Lung (tissue), 16 donors: ENCODE data around the gene PYM1. TPM values are rescaled to one million over a fixed set of nuclear protein-coding genes. Genes with fewer than 3 reads are reported as not detected.
A peak's percentile ranks its signal among the peaks of the same experiment; 100 is the strongest.

Experiments used
- ATAC-seq: fragments of 200-7000 bp; cut with Tn5 transposase; one replicate; pipeline ENCODE4 v1.9.1; 2020; ENCODE audit warnings: moderate number of reproducible peaks; ENCODE audit not compliant: insufficient read depth, low FRiP score
- DNase-seq, 3 donors: peaks; one replicate each; pipeline ENCODE4 v3.0.0-alpha.2; 2013 to 2017
- H3K27ac ChIP-seq, 2 donors: one replicate each; pipeline ENCODE4 v1.5.1; 2013; ENCODE audit warnings: mild to moderate bottlenecking in 2 of 2, moderate library complexity in 2 of 2, control low read depth in 1 of 2, inconsistent platforms in 1 of 2, low read depth in 1 of 2, low read length in 1 of 2
- H3K27me3 ChIP-seq, 3 donors: one replicate each; pipeline ENCODE4 v1.5.1; 2013; ENCODE audit warnings: low read length in 2 of 3; ENCODE audit not compliant: control insufficient read depth in 3 of 3, insufficient read depth in 3 of 3
- H3K36me3 ChIP-seq, 4 donors: one replicate each; pipeline ENCODE4 v1.5.1; 2013; ENCODE audit warnings: low read length in 4 of 4, mild to moderate bottlenecking in 1 of 4, moderate library complexity in 1 of 4; ENCODE audit not compliant: control insufficient read depth in 4 of 4, insufficient read depth in 4 of 4
- H3K4me1 ChIP-seq, 5 donors: one replicate each; pipeline ENCODE4 v1.5.1; 2013; ENCODE audit warnings: low read length in 5 of 5, mild to moderate bottlenecking in 2 of 5, moderate library complexity in 1 of 5; ENCODE audit not compliant: control insufficient read depth in 5 of 5, insufficient read depth in 5 of 5
- H3K4me3 ChIP-seq: one replicate; pipeline ENCODE4 v1.5.1; 2013; ENCODE audit warnings: mild to moderate bottlenecking, control low read depth, moderate library complexity
- H3K9ac ChIP-seq, 2 donors: one replicate each; pipeline ENCODE4 v1.5.1; 2013; ENCODE audit warnings: low read length in 2 of 2, control low read depth in 1 of 2; ENCODE audit not compliant: insufficient read depth in 1 of 2
- H3K9me3 ChIP-seq, 4 donors: one replicate each; pipeline ENCODE4 v1.5.1; 2013; ENCODE audit warnings: low read length in 3 of 4, mild to moderate bottlenecking in 1 of 4, moderate library complexity in 1 of 4; ENCODE audit not compliant: control insufficient read depth in 4 of 4, insufficient read depth in 3 of 4
- CTCF ChIP-seq: IDR thresholded peaks from 2 replicates; pipeline ENCODE4 v1.5.1; 2012; ENCODE audit warnings: mild to moderate bottlenecking; ENCODE audit errors: control extremely low read depth, extremely low read depth
- WGBS, 2 donors: extraction: QIAGEN DNeasy Blood & Tissue Kit; methylation state at CpG; one replicate each; pipeline ENCODE4 v1.1.7; 2013; 5-methylcytosine and 5-hydroxymethylcytosine counted together
- long read RNA-seq, 5 donors: transcript quantifications; one replicate each; lab custom pipeline, GENCODE V29; 2026
- polyA plus RNA-seq, 2 donors: library from polyadenylated mRNA; stranded (reverse); fragments of 200-250 nt; gene quantifications; one replicate each; pipeline ENCODE4 v1.2.1, GENCODE V29; 2013
- total RNA-seq, 2 donors: library from RNA; depleted of rRNA in 1 of 2; stranded (reverse); fragments of >200 nt in 1 of 2; gene quantifications; one replicate each; pipeline ENCODE4 v1.2.1, GENCODE V29; 2014 to 2021
- donor health status: control.
- donor health status: control.
- donor health status: Bipolar disorder and iron deficiency.
- donor health status: healthy.
- donor health status: DM: yes; HTN: yes; CAD: no.

PYM1 gene
- total RNA-seq (10 to 100 TPM; 32.0 to 32.3 TPM), polyA plus RNA-seq (10 to 100 TPM; 37.7 to 44.9 TPM)
- long read RNA-seq, donor 1, transcript PYM1-202 (3 exons, 1,073 nt), result major isoform, 8 of 16 reads
- long read RNA-seq, donor 1, transcript PYM1-203 (3 exons, 1,226 nt), result minor isoform, 6 of 16 reads
- long read RNA-seq, donor 1, partial matches to known transcripts, result 0 of 16 reads
- long read RNA-seq, donor 1, other reads (novel, unspliced or antisense), result 0 of 16 reads
- long read RNA-seq, donor 2, partial matches to known transcripts, result 0 of 3 reads
- long read RNA-seq, donor 2, other reads (novel, unspliced or antisense), result 0 of 3 reads
- long read RNA-seq, donor 3, transcript PYM1-203 (3 exons, 1,226 nt), result major isoform, 5 of 12 reads
- long read RNA-seq, donor 3, transcript PYM1-202 (3 exons, 1,073 nt), result major isoform, 5 of 12 reads
- long read RNA-seq, donor 3, partial matches to known transcripts, result 0 of 12 reads
- long read RNA-seq, donor 3, other reads (novel, unspliced or antisense), result 0 of 12 reads
- long read RNA-seq, donor 4, transcript PYM1-202 (3 exons, 1,073 nt), result major isoform, 5 of 7 reads
- long read RNA-seq, donor 4, partial matches to known transcripts, result 0 of 7 reads
- long read RNA-seq, donor 4, other reads (novel, unspliced or antisense), result 0 of 7 reads
- long read RNA-seq, donor 5, transcript PYM1-203 (3 exons, 1,226 nt), result major isoform, 10 of 21 reads
- long read RNA-seq, donor 5, transcript PYM1-202 (3 exons, 1,073 nt), result minor isoform, 7 of 21 reads
- long read RNA-seq, donor 5, partial matches to known transcripts, result 0 of 21 reads
- long read RNA-seq, donor 5, other reads (novel, unspliced or antisense), result 0 of 21 reads

- no peak for TF ChIP-seq CTCF
- peak within 1 kb of the TSS; percentile 76 to 97 for H3K9ac ChIP-seq
- peaks cover 0 to 7% (median under 1%) of the 10 kb centered on the region in 4 donors for H3K36me3 ChIP-seq
- H3K4me3 ChIP-seq, result peak within 1 kb of the TSS; percentile 88
- no peaks in the 10 kb centered on the region for H3K27me3 ChIP-seq
- DNase-seq, result peak; percentile 68 to 82 (median 77)
- H3K27ac ChIP-seq, result peak within 1 kb of the TSS; percentile 81 to 96
- H3K9me3 ChIP-seq, result no peaks in the 10 kb centered on the region
- peaks cover 0 to 38% (median 10%) of the 10 kb centered on the region in 5 donors for H3K4me1 ChIP-seq
- ATAC-seq, result peak; percentile 72
- 6% methylated on average over 49 of the region's 49 CpGs for WGBS, 2 donors
These were observed at the start of gene PYM1 for GRCh38 chr12:55927588-55928502. Gene PYM1 (minus strand): TSS chr12:55927894. CDS start chr12:55927761, 133 bp downstream.

DNA sequence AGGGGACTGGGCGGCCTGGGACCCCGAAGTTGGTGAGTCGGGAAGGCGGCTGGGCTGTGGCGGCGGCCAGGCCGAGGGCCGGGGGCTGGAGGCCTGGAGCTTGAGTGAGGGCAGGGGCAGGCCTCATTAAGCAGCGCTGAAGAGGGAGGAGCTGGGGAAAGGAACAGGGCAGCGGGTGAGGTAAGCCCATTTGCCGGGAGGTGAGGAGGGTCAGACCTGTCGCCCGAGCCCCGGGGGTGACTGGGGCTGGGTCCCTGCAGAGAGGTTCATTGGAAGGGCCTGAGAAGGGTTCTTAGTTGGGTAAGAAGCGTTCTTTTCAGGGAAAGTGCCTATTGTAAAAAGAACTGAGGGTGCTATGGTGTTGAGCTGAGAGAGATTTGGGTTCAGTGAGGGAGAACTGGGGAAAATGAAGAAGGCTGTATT lies 46.6 kb upstream of the PYM1 start:
- peaks cover 0 to 33% (median 13%) of the 10 kb centered on the region in 5 donors for H3K4me1 ChIP-seq
- H3K9ac ChIP-seq, result peak overlapping the region; percentile 74 to 93

More for the DNA sequence above, 46.6 kb upstream of the PYM1 start:
- peaks cover 0 to 16% (median 5%) of the 10 kb centered on the region in 4 donors for H3K36me3 ChIP-seq
- ATAC-seq, result peak; percentile 16
- peak overlapping the region; percentile 86 for H3K4me3 ChIP-seq
- DNase-seq, result peak in 1 of 3 donors; percentile 61
- no peaks in the 10 kb centered on the region for H3K9me3 ChIP-seq
- no peak for TF ChIP-seq CTCF
- H3K27me3 ChIP-seq, result no peaks in the 10 kb centered on the region
- 0% methylated on average over 15 of the region's 15 CpGs for WGBS, 2 donors
- H3K27ac ChIP-seq, result peak overlapping the region; percentile 94 to 98
